Testis (tissue), 3 donors: ENCODE data around the gene ZAP70. TPM values are rescaled to one million over a fixed set of nuclear protein-coding genes. Genes with fewer than 3 reads are reported as not detected.
"Not testable (repeated sequence)": the region's sequence is repeated elsewhere in the genome, so short reads cannot be mapped to it uniquely, and the experiment has no call there.

ENCODE experiments used
- DNase-seq: peaks from one replicate; pipeline ENCODE4 v3.0.0-alpha.2; 2019
- H3K27ac ChIP-seq, 2 donors: fragments of 200-600 bp; sonication (generic); one replicate each; pipeline ENCODE4 v1.5.1; 2019
- H3K27me3 ChIP-seq: fragments of 200-600 bp; sonication (generic); one replicate; pipeline ENCODE4 v1.5.1; 2019
- H3K36me3 ChIP-seq: fragments of 200-600 bp; sonication (generic); one replicate; pipeline ENCODE4 v1.5.1; 2017; ENCODE audit warnings: low read depth; ENCODE audit errors: missing control alignments
- H3K4me1 ChIP-seq: fragments of 200-600 bp; sonication (generic); one replicate; pipeline ENCODE4 v1.5.1; 2019
- H3K4me3 ChIP-seq, 2 donors: fragments of 200-600 bp; sonication (generic); one replicate each; pipeline ENCODE4 v1.5.1; 2017 to 2019
- H3K9me3 ChIP-seq: fragments of 200-600 bp; sonication (generic); one replicate; pipeline ENCODE4 v1.5.1; 2017
- POLR2A ChIP-seq: fragments of 450-650 bp; IDR thresholded peaks from one replicate; pipeline ENCODE4 v1.6.1; 2017; ENCODE audit warnings: antibody characterized with exemption, mild to moderate bottlenecking, moderate library complexity
- WGBS, 2 donors: methylation state at CpG; one replicate each; pipeline ENCODE4 v1.1.5; 2018; 5-methylcytosine and 5-hydroxymethylcytosine counted together
- intact Hi-C: fragments of 100-400 bp; cut with DNase I; formaldehyde crosslinking; loops from one replicate; pipeline ENCODE4 v1.15.1; 2023; ENCODE audit warnings: low total_unique reads
- polyA plus RNA-seq: library from polyadenylated mRNA; stranded (reverse); fragments of 350-450 nt; fragmentation: Illumina TruSeq; extraction: RNeasy Lipid Tissue Mini Kit (QIAGEN cat#74804); gene quantifications from one replicate; pipeline ENCODE4 v1.2.3, GENCODE V29; 2014; ENCODE audit warnings: low read depth, low replicate concordance; ENCODE audit not compliant: insufficient read depth
- total RNA-seq, 2 donors: library from RNA; depleted of rRNA; stranded (reverse); fragments of >200 nt; gene quantifications; one replicate each; pipeline ENCODE4 v1.2.3, GENCODE V29; 2016
- TF ChIP-seq, protein P1 (sequence below), 3 experiments: fragments of 450-650 bp in 2 of 3; fragments of 200-600 bp in 1 of 3; sonication (generic) in 1 of 3; IDR thresholded peaks; one replicate each; pipeline ENCODE4 v1.5.1; 2016 to 2019; ENCODE audit warnings: antibody characterized with exemption in 3 of 3, mild to moderate bottlenecking in 2 of 3, moderate library complexity in 1 of 3

The ZAP70 gene
- total and polyA plus RNA-seq, 3 donors from 2014 or later = 5.5 to 6.5 (median 6.4) TPM

DNA sequence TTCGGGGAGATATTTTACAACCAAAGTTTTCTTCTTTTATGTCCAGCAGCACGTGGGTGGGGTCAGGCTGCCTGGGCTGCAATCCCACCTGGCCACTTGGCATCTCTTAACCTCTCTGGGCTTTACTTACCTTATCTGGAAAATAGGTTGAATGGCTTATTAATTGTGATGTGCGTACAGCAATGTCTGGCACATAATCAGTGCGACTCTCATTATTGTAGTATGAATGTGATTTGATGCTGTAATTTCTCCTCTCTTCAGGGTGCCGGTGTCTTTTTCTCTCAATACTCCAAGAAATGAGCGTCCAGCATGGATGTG is 2.0 kb upstream of the ZAP70 start:
- 75 to 91% methylated on average over 6 of the region's 6 CpGs for WGBS, 2 donors
- Histone ChIP-seq H3K27ac (no peak overlapping the region), H3K9me3 (no peaks in the 10 kb centered on the region), H3K36me3 (no peaks in the 10 kb centered on the region), H3K4me3 (no peak overlapping the region), H3K4me1 (no peaks in the 10 kb centered on the region), H3K27me3 (no peaks in the 10 kb centered on the region)
- DNase-seq = no peak
- TF ChIP-seq, protein P1, sequence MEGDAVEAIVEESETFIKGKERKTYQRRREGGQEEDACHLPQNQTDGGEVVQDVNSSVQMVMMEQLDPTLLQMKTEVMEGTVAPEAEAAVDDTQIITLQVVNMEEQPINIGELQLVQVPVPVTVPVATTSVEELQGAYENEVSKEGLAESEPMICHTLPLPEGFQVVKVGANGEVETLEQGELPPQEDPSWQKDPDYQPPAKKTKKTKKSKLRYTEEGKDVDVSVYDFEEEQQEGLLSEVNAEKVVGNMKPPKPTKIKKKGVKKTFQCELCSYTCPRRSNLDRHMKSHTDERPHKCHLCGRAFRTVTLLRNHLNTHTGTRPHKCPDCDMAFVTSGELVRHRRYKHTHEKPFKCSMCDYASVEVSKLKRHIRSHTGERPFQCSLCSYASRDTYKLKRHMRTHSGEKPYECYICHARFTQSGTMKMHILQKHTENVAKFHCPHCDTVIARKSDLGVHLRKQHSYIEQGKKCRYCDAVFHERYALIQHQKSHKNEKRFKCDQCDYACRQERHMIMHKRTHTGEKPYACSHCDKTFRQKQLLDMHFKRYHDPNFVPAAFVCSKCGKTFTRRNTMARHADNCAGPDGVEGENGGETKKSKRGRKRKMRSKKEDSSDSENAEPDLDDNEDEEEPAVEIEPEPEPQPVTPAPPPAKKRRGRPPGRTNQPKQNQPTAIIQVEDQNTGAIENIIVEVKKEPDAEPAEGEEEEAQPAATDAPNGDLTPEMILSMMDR (IDR thresholded peaks at IDR 0.05) = no peak
- intact Hi-C loops = no loop called here

DNA sequence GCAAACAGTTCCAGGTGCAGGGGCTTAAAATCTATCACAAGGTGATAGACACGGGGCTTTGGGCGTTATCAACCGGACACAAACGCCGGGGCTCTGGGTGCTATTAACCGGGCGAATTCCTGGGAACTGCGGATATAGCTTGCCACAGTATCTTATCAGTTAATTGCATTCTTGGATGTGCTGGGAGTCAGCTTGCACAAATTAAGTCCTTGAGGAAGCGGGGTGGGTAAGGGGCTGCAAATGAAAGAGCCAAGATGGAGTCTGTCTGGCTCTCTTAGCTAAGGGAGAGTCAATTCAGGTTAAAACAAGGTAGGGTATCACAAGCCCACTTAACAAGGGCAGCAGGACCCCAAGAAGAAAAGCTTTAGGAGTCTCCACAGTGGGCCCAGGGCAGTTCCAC is 1.2 kb upstream of the ZAP70 start:
- H3K4me3 ChIP-seq, intact Hi-C loops, H3K27ac ChIP-seq, H3K27me3 ChIP-seq, H3K9me3 ChIP-seq, DNase-seq, H3K4me1 ChIP-seq, H3K36me3 ChIP-seq: not testable (repeated sequence)
- 41 to 52% methylated on average over 9 of the region's 9 CpGs for WGBS, 2 donors

DNA sequence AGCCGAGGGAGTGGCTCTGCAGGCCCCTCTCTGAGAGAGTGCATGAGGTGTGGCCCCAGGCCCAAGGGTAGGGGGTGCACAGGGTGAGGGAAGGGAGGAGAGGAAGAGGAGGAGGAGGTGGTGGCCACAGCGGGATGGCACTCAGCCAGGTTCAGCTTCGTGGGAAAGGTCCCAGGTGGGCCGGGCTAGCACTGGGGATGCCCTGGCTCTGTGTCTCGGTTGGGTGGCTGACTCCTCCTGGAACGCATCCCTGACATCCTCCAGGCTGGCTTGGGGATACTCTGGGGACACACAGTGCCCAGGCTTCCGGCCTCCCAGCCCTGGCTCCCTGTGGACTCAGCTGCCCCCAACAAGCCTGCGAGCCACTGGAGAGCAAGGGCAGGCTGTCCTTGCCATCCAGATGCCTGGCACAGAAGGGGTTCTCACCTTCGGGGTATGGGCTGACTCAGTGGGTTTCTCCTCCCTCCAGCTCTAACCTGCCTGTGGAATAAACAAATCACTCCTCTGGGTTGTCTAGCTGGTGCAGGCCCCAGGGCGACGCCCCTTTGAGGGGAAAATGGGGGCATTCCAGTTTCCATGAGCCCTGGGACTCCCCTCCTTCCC is 582 bp upstream of the ZAP70 start:
- no peaks in the 10 kb centered on the region for H3K36me3 ChIP-seq
- H3K4me3 ChIP-seq = no peak overlapping the region
- intact Hi-C loops = no loop called here
- 75 to 79% methylated on average over 1 to 10 of the region's 11 CpGs for WGBS, 2 donors
- no peaks in the 10 kb centered on the region for H3K9me3 ChIP-seq
- no peak for TF ChIP-seq POLR2A
- TF ChIP-seq, protein P1 (IDR thresholded peaks at IDR 0.05) = no peak
- no peaks in the 10 kb centered on the region for H3K4me1 ChIP-seq
- H3K27ac ChIP-seq = no peak overlapping the region
- H3K27me3 ChIP-seq = no peaks in the 10 kb centered on the region
- no peak for DNase-seq

DNA sequence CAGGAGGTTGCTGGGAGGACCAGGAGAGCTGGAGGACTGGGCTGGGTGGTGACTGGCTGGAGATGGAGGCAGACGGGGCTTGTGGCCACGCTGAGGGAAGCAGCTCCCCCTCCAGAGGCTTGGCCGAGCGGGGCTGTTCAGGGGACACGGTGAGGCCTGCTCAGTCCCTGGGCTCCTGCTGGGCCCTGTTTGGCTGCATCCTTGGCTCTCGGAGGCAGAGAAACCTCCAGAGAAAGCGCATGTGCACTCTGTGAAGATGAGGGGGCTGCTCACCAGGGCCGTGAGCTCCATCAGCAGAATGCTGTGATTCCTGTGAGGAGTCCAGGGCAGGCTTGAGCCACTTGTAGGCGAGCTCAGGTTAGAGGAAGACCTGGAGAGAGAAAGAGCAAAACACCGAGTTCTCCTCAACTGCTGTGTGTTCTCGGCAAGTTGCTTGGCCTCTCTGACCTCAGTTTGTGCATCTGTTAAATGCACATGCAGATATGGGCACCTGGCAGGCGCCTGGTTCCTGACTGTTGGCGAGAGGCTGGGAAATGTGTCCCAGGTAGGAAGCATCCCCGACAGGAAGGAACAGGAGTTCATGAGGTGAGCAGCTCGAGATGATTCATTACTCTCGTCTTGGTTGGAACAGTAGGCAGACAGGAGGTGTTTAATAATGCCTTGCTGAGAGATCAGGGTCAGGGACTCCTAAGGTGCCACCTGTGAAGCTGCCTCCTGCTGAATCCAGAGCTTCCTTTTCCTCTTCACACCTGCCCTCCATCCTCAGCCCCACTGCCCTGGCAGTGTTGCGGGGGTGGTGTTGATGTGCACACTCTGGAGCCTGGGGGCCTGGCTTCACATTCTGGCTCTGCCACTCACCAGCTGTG is 941 bp downstream of the ZAP70 start:
- H3K4me3 ChIP-seq = no peak overlapping the region
- no peak for DNase-seq
- WGBS, 2 donors = 78 to 86% methylated on average over 13 to 17 of the region's 17 CpGs

DNA sequence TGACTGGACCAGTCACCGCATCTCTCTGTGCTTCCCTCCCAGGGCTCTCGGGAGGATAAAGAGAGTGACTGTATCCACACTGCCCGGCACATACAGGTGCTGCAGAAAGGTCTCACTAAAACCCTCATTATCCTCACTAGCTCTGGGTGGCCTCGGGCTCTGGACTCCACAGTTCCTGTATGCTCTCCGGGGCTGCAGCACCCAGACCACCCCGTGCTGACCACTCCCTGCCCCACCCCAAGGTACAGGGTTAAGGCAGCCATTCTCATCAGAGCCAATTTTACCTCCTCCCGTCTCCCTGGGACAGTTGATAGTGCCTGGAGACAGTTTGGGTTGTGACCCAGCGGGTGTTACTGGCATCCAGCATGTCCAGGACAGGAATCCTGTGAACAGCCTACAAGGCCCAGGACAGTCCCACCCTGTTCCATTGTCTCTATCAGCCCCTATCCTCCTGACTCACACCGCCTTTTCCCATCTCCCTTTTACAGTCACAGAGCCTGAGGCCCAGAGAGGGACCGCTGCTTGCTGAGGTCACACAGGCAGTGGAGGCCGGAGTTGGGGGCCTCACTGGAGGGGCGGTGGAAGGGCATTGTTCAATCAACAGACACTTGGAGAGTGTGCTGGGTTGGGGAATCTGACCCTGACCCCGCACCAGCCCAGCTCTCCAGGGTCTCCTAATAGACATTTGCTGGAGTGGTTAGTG is 1.7 kb downstream of the ZAP70 start:
- intact Hi-C loops = no loop called here
- TF ChIP-seq POLR2A = no peak
- TF ChIP-seq, protein P1 (IDR thresholded peaks at IDR 0.05) = no peak
- 93 to 94% methylated on average over 8 to 13 of the region's 13 CpGs for WGBS, 2 donors
- Histone ChIP-seq H3K27ac (no peak overlapping the region), H3K9me3 (no peaks in the 10 kb centered on the region), H3K4me3 (no peak overlapping the region), H3K36me3 (no peaks in the 10 kb centered on the region), H3K4me1 (no peaks in the 10 kb centered on the region), H3K27me3 (no peaks in the 10 kb centered on the region)
- no peak for DNase-seq

More for the DNA sequence above, 941 bp downstream of the ZAP70 start:
- TF ChIP-seq, protein P1 (IDR thresholded peaks at IDR 0.05) = no peak
- no peak for TF ChIP-seq POLR2A
- H3K9me3 ChIP-seq = no peaks in the 10 kb centered on the region
- no peaks in the 10 kb centered on the region for H3K27me3 ChIP-seq
- no peaks in the 10 kb centered on the region for H3K36me3 ChIP-seq
- H3K27ac ChIP-seq = no peak overlapping the region
- H3K4me1 ChIP-seq = no peaks in the 10 kb centered on the region
- intact Hi-C loops = no loop called here
